GM08714 (cell line): ENCODE data around the gene CNTNAP4.

ENCODE experiments used
- H3K4me3 ChIP-seq: fragments of 200-500 bp; sonication (Bioruptor generic); 2 replicates; pipeline ENCODE4 v1.5.1; 2014; ENCODE audit warnings: mild to moderate bottlenecking, low read length, inconsistent platforms
- ZNF274 ChIP-seq: IDR thresholded peaks from 2 replicates; pipeline ENCODE4 v1.6.1; 2012; ENCODE audit warnings: mild to moderate bottlenecking, low read depth, low read length

Gene CNTNAP4

GRCh38 chr16:76338472-76338871, 61.3 kb downstream of the CNTNAP4 start:
- H3K4me3 ChIP-seq, result no peak overlapping the region
- TF ChIP-seq ZNF274, result no peak

GRCh38 chr16:76343769-76344168, 66.6 kb downstream of the CNTNAP4 start:
- TF ChIP-seq ZNF274, result no peak
- H3K4me3 ChIP-seq, result no peak overlapping the region

- no peak overlapping the region for H3K4me3 ChIP-seq
- TF ChIP-seq ZNF274, result no peak
These were observed 68.0 kb downstream of the CNTNAP4 start for GRCh38 chr16:76345163-76345661.

GRCh38 chr16:76346210-76346609, 69.0 kb downstream of the CNTNAP4 start:
- no peak for TF ChIP-seq ZNF274
- no peak overlapping the region for H3K4me3 ChIP-seq

- no peak for TF ChIP-seq ZNF274
- no peak overlapping the region for H3K4me3 ChIP-seq
These were observed 74.2 kb downstream of the CNTNAP4 start for GRCh38 chr16:76351441-76351840.

- H3K4me3 ChIP-seq, result no peak overlapping the region
- TF ChIP-seq ZNF274, result no peak
These were observed 83.2 kb downstream of the CNTNAP4 start for GRCh38 chr16:76360404-76360803.

- H3K4me3 ChIP-seq, result no peak overlapping the region
- no peak for TF ChIP-seq ZNF274
These were observed 93.1 kb downstream of the CNTNAP4 start for GRCh38 chr16:76370344-76370743.

GRCh38 chr16:76371441-76371840, 94.2 kb downstream of the CNTNAP4 start:
- no peak for TF ChIP-seq ZNF274
- no peak overlapping the region for H3K4me3 ChIP-seq

GRCh38 chr16:76373998-76374397, 96.8 kb downstream of the CNTNAP4 start:
- H3K4me3 ChIP-seq, result no peak overlapping the region
- no peak for TF ChIP-seq ZNF274

GRCh38 chr16:76376988-76377387, 99.8 kb downstream of the CNTNAP4 start:
- H3K4me3 ChIP-seq, result no peak overlapping the region

GRCh38 chr16:76378020-76378419, 100.8 kb downstream of the CNTNAP4 start:
- H3K4me3 ChIP-seq, result no peak overlapping the region
- no peak for TF ChIP-seq ZNF274

More at GRCh38 chr16:76376988-76377387, 99.8 kb downstream of the CNTNAP4 start:
- no peak for TF ChIP-seq ZNF274

GRCh38 chr16:76381096-76381495, 103.9 kb downstream of the CNTNAP4 start:
- TF ChIP-seq ZNF274, result no peak
- no peak overlapping the region for H3K4me3 ChIP-seq

- no peak for TF ChIP-seq ZNF274
- H3K4me3 ChIP-seq, result no peak overlapping the region
These were observed 108.5 kb downstream of the CNTNAP4 start for GRCh38 chr16:76385601-76386230.

- no peak overlapping the region for H3K4me3 ChIP-seq
- no peak for TF ChIP-seq ZNF274
These were observed 109.6 kb downstream of the CNTNAP4 start for GRCh38 chr16:76386784-76387183.

- no peak for TF ChIP-seq ZNF274
These were observed 110.8 kb downstream of the CNTNAP4 start for GRCh38 chr16:76387994-76388393.

GRCh38 chr16:76389126-76389525, 111.9 kb downstream of the CNTNAP4 start:
- TF ChIP-seq ZNF274, result no peak
- no peak overlapping the region for H3K4me3 ChIP-seq

More at GRCh38 chr16:76387994-76388393, 110.8 kb downstream of the CNTNAP4 start:
- H3K4me3 ChIP-seq, result no peak overlapping the region

- no peak for TF ChIP-seq ZNF274
- H3K4me3 ChIP-seq, result no peak overlapping the region
These were observed 113.3 kb downstream of the CNTNAP4 start for GRCh38 chr16:76390476-76390875.
